HCT116 (cell line): ENCODE results near the gene ACSS2. TPM values are rescaled to one million over a fixed set of nuclear protein-coding genes. Genes with fewer than 3 reads are reported as not detected.

ENCODE experiments used
- ATAC-seq: fragments of 200-7000 bp; cut with Tn5 transposase; 2 replicates; pipeline ENCODE4 v1.9.1; 2020; ENCODE audit warnings: mild to moderate bottlenecking, moderate library complexity
- BruUV-seq: library from RNA; stranded (reverse); fragments of 400-500 nt; replicated peaks from 2 replicates; lab custom pipeline; 2021; lab: Mats Ljungman, UMichigan
- CTCF ChIA-PET: fragments of 300-600 bp; sonication (Branson Sonifier 250); formaldehyde crosslinking; loops from one replicate; lab custom pipeline; 2021; ENCODE audit warnings: antibody characterized with exemption; lab: Charles Lee
- POLR2A ChIA-PET: fragments of 300-600, 350-600 bp; sonication (Branson Sonifier 250); formaldehyde crosslinking; loops from one replicate; lab custom pipeline; 2021; ENCODE audit warnings: antibody characterized with exemption; lab: Charles Lee
- RAD21 ChIA-PET, 2 experiments: fragments of 300-600 bp; sonication (Branson Sonifier 250); formaldehyde crosslinking; loops; one replicate each; lab custom pipeline; 2023; ENCODE audit warnings: low total read pairs in 2 of 2; ENCODE audit not compliant: uncharacterized antibody in 2 of 2, unreplicated experiment in 2 of 2, low non-redundant PET in 1 of 2; lab: Charles Lee
- DNase-seq: peaks from one replicate; pipeline ENCODE4 v3.0.0-alpha.2; 2010; ENCODE audit warnings: low read depth, low spot score
- H2AFZ ChIP-seq: fragments of 200-600 bp; shearing (Covaris generic), sonication (generic); 2 replicates; pipeline ENCODE4 v1.6.1; 2017; ENCODE audit warnings: low read depth, mixed run types, mixed read lengths, antibody characterized with exemption, low read length; ENCODE audit not compliant: poor library complexity, severe bottlenecking
- H3K27ac ChIP-seq: 2 replicates; pipeline ENCODE4 v1.5.1; 2012; ENCODE audit warnings: low read depth, low read length
- H3K27me3 ChIP-seq: fragments of 200-600 bp; sonication (generic); 2 replicates; pipeline ENCODE4 v1.6.1; 2016; ENCODE audit warnings: mixed run types, low read length, mixed read lengths; ENCODE audit not compliant: insufficient read depth
- H3K36me3 ChIP-seq, 2 experiments: fragments of 200-500 bp in 1 of 2; fragments of 200-600 bp in 1 of 2; sonication (Bioruptor generic) in 1 of 2; sonication (generic) in 1 of 2; 2 replicates each; pipeline versions ENCODE4 v1.5.1 to v1.6.1; 2014 to 2016; ENCODE audit warnings: low read length in 2 of 2, inconsistent platforms in 1 of 2, mixed read lengths in 1 of 2, mixed run types in 1 of 2; ENCODE audit not compliant: insufficient read depth in 2 of 2, control insufficient read depth in 1 of 2
- H3K4me1 ChIP-seq, 2 experiments: fragments of 200-600 bp in 1 of 2; sonication (generic) in 1 of 2; 2 replicates each; pipeline versions ENCODE4 v1.5.1 to v1.6.1; 2012 to 2017; ENCODE audit warnings: low read length in 2 of 2, inconsistent platforms in 1 of 2, mild to moderate bottlenecking in 1 of 2, mixed read lengths in 1 of 2, mixed run types in 1 of 2, moderate library complexity in 1 of 2; ENCODE audit not compliant: insufficient read depth in 2 of 2, control insufficient read depth in 1 of 2
- H3K4me2 ChIP-seq: fragments of 200-600 bp; sonication (generic); 2 replicates; pipeline ENCODE4 v1.6.1; 2017; ENCODE audit warnings: mixed run types, low read length, mixed read lengths
- H3K4me3 ChIP-seq, 2 experiments: fragments of 200-600 bp in 1 of 2; sonication (generic) in 1 of 2; replicated peaks in 1 of 2; 2 replicates each; pipeline ENCODE4 v1.5.1; 2011 to 2016; ENCODE audit warnings: low read length in 2 of 2, control low read depth in 1 of 2, low read depth in 1 of 2, mild to moderate bottlenecking in 1 of 2, mixed read lengths in 1 of 2, mixed run types in 1 of 2
- H3K79me2 ChIP-seq: fragments of 200-600 bp; sonication (generic); 2 replicates; pipeline ENCODE4 v1.6.1; 2017; ENCODE audit warnings: mild to moderate bottlenecking, mixed run types, low read length, moderate library complexity, mixed read lengths; ENCODE audit not compliant: insufficient read depth
- H3K9ac ChIP-seq: fragments of 200-600 bp; sonication (generic); 2 replicates; pipeline ENCODE4 v1.6.1; 2016; ENCODE audit warnings: low read length, mixed read lengths
- H3K9me2 ChIP-seq: fragments of 200-600 bp; sonication (generic), shearing (Covaris generic); 2 replicates; pipeline ENCODE4 v1.6.1; 2017; ENCODE audit warnings: mixed run types, mild to moderate bottlenecking, moderate library complexity; ENCODE audit not compliant: insufficient read depth
- H3K9me3 ChIP-seq, 2 experiments: fragments of 200-500 bp in 1 of 2; fragments of 200-600 bp in 1 of 2; sonication (Bioruptor generic) in 1 of 2; sonication (generic) in 1 of 2; 2 replicates each; pipeline ENCODE4 v1.6.1; 2014 to 2017; ENCODE audit warnings: low read length in 2 of 2, mixed read lengths in 2 of 2, inconsistent platforms in 1 of 2, low read depth in 1 of 2, mild to moderate bottlenecking in 1 of 2, mixed run types in 1 of 2, moderate library complexity in 1 of 2; ENCODE audit not compliant: control insufficient read depth in 1 of 2, insufficient read depth in 1 of 2
- H4K20me1 ChIP-seq: fragments of 200-600 bp; sonication (generic), shearing (Covaris generic); 2 replicates; pipeline ENCODE4 v1.6.1; 2017; ENCODE audit warnings: mixed run types, mild to moderate bottlenecking, moderate library complexity; ENCODE audit not compliant: insufficient read depth
- ELF1 ChIP-seq: IDR thresholded peaks from 2 replicates; pipeline ENCODE4 v1.6.1; 2012; ENCODE audit warnings: low read depth, borderline replicate concordance
- EZH2 ChIP-seq: fragments of 200-600 bp; sonication (generic); IDR thresholded peaks from 2 replicates; pipeline ENCODE4 v1.6.1; 2017; ENCODE audit warnings: antibody characterized with exemption, mixed run types
- EZH2phosphoT487 ChIP-seq: fragments of 200-600 bp; IDR thresholded peaks from 2 replicates; pipeline ENCODE4 v1.6.1; 2018; ENCODE audit warnings: antibody characterized with exemption, borderline replicate concordance
- RAD21 ChIP-seq: IDR thresholded peaks from 2 replicates; pipeline ENCODE4 v1.6.1; 2012; ENCODE audit warnings: low read depth, mild to moderate bottlenecking
- SIN3A ChIP-seq: IDR thresholded peaks from 2 replicates; pipeline ENCODE4 v1.6.1; 2012; ENCODE audit warnings: low read depth
- TCF7L2 ChIP-seq: IDR thresholded peaks from 2 replicates; pipeline ENCODE4 v1.7.0; 2011; ENCODE audit warnings: borderline replicate concordance, inconsistent platforms; ENCODE audit not compliant: insufficient read depth, insufficient read length; ENCODE audit errors: extremely low read depth
- ZNF274 ChIP-seq: fragments of 200-500 bp; sonication (Bioruptor generic); IDR thresholded peaks from 2 replicates; pipeline ENCODE4 v1.6.1; 2014; ENCODE audit warnings: mild to moderate bottlenecking, low read depth, low read length, inconsistent platforms
- intact Hi-C: fragments of 100-400 bp; cut with micrococcal nuclease; formaldehyde crosslinking; loops from 2 replicates; pipeline ENCODE4 v1.10.0; 2022
- total RNA-seq: library from RNA; stranded (reverse); gene quantifications from one replicate; pipeline ENCODE4 v1.2.1, GENCODE V29; 2021; ENCODE audit not compliant: unreplicated experiment
- TF ChIP-seq, protein P1 (sequence below): IDR thresholded peaks from 2 replicates; pipeline ENCODE4 v1.6.1; 2012; ENCODE audit warnings: low read depth

ACSS2 gene
- total RNA-seq, 1 experiment from 2014 or later, result 71.7 TPM

DNA sequence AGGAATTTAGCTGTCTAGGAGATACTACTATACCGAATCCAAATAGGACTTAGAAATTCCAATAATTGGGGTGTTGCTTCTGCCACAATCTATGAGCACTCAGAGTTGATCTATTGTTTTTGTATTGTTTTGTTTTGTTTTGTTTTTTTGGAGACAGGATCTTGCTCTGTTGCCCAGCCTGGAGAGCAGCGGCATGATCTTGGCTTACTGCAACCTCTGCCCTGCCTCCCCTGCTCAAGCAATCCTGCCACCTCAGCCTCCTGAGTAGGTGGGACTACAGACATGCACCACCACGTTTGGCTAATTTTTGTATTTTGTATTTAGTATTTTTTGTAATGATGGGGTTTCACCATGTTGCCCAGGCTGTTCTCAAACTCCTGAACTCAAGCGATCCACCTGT lies 7.4 kb downstream of the ACSS2 start:
- Histone ChIP-seq H3K79me2 (no peaks in the 10 kb centered on the region), H3K36me3 (peaks cover 0 to 7% of the 10 kb centered on the region in 2 experiments; a peak in 1 of 4 replicates), H3K4me2 (no peak overlapping the region), H3K9me3 (no peaks in the 10 kb centered on the region), H3K27me3 (no peaks in the 10 kb centered on the region), H3K27ac (no peak overlapping the region), H4K20me1 (no peaks in the 10 kb centered on the region), H2AFZ (no peak overlapping the region), H3K9me2 (no peaks in the 10 kb centered on the region), H3K4me3 (no peak overlapping the region), H3K4me1 (peaks cover 0 to 3% of the 10 kb centered on the region in 2 experiments; a peak in 2 of 4 replicates), H3K9ac (no peak overlapping the region)
- DNase-seq, result no peak
- intact Hi-C loops, result no loop called here
- ChIA-PET RAD21 (no interaction called here), CTCF (no interaction called here), POLR2A (interaction anchor here (1.2 kb wide), 1 partner anchor 8 kb away, joined by 4 read pairs; the partner anchor contains the start of gene ACSS2)
- TF ChIP-seq ZNF274, result no peak
- TF ChIP-seq TCF7L2, result no peak
- TF ChIP-seq EZH2, result no peak
- TF ChIP-seq ELF1, result no peak
- TF ChIP-seq, protein P1, sequence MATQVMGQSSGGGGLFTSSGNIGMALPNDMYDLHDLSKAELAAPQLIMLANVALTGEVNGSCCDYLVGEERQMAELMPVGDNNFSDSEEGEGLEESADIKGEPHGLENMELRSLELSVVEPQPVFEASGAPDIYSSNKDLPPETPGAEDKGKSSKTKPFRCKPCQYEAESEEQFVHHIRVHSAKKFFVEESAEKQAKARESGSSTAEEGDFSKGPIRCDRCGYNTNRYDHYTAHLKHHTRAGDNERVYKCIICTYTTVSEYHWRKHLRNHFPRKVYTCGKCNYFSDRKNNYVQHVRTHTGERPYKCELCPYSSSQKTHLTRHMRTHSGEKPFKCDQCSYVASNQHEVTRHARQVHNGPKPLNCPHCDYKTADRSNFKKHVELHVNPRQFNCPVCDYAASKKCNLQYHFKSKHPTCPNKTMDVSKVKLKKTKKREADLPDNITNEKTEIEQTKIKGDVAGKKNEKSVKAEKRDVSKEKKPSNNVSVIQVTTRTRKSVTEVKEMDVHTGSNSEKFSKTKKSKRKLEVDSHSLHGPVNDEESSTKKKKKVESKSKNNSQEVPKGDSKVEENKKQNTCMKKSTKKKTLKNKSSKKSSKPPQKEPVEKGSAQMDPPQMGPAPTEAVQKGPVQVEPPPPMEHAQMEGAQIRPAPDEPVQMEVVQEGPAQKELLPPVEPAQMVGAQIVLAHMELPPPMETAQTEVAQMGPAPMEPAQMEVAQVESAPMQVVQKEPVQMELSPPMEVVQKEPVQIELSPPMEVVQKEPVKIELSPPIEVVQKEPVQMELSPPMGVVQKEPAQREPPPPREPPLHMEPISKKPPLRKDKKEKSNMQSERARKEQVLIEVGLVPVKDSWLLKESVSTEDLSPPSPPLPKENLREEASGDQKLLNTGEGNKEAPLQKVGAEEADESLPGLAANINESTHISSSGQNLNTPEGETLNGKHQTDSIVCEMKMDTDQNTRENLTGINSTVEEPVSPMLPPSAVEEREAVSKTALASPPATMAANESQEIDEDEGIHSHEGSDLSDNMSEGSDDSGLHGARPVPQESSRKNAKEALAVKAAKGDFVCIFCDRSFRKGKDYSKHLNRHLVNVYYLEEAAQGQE, result no peak
- TF ChIP-seq RAD21, result no peak
- no peak for TF ChIP-seq EZH2phosphoT487
- no peak for TF ChIP-seq SIN3A
- ATAC-seq, result no peak
- no TSS peak for BruUV-seq
